ENCODE results near the gene CCDC60. TPM values are rescaled to one million over a fixed set of nuclear protein-coding genes. Genes with fewer than 3 reads are reported as not detected.

CCDC60 gene
- total RNA-seq, 4 donors from 2014 or later: not detected

DNA sequence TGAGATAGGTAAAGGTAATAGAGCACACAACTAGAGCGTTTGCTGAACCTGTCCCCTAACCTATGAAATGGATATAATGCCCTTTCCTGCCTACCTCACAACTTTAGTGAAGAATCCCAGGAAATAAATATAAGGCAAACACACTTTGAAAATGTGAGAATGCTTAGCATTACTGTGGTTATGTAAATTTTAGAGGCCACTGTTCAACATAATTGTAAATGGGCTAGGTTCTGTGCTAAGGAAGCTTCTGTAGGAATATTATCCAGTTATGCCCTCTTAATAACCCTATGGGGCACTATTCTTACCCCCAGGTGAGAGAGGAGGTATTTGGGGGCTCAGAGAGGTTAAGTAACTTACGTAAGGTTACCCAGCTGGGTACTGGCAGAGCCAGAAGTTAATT lies 166.5 kb downstream of the CCDC60 start:
- TF ChIP-seq CTCF (IDR thresholded peaks at IDR 0.05; ENCODE audit: low read depth): no peak

GRCh38 chr12:119505001-119505400 lies 170.5 kb downstream of the CCDC60 start:
- no peak for TF ChIP-seq CTCF (IDR thresholded peaks at IDR 0.05; ENCODE audit: low read depth)

- no peak for TF ChIP-seq CTCF (IDR thresholded peaks at IDR 0.05; ENCODE audit: low read depth)
Observed at GRCh38 chr12:119512772-119513497, 178.4 kb downstream of the CCDC60 start.

DNA sequence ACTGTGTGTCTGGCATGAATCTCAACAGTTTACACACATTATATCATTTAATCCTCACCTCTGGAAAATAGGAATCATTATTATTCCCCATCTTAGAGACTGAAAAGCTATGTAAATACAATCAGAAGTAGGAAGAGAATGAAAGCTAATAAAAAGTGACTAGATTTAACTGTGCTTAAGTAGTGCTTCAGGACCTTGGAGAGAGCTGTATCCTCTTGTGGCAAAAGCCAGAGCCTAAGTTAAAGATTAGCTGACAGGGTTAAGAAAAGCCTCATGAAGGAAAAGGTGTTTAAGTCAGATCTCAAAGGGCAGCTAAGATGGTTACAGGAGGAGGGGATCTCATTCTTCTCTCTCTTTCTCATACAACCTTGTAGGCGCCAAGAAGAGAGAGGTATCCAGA lies 193.7 kb downstream of the CCDC60 start:
- TF ChIP-seq CTCF (IDR thresholded peaks at IDR 0.05; ENCODE audit: low read depth): no peak

DNA sequence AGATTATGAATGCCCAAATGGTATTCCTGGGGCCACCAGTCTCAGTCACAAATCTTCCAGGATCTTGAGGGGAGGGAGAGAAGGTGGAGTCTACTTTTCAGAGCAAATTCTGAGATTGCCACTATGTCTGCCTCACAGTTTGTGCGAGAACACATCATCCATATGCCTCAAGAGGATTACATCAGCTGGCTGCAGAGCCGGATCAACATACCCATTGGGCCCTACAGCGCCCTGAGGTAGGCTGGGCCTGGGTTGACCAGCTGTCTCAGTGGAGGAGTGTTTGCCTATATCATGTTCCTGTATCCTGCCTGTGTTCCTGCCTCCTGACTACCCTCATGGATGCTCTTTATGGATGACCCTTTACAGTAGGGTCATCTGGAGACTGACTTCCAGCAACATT lies 205.9 kb downstream of the CCDC60 start:
- TF ChIP-seq CTCF (IDR thresholded peaks at IDR 0.05; ENCODE audit: low read depth): no peak

DNA sequence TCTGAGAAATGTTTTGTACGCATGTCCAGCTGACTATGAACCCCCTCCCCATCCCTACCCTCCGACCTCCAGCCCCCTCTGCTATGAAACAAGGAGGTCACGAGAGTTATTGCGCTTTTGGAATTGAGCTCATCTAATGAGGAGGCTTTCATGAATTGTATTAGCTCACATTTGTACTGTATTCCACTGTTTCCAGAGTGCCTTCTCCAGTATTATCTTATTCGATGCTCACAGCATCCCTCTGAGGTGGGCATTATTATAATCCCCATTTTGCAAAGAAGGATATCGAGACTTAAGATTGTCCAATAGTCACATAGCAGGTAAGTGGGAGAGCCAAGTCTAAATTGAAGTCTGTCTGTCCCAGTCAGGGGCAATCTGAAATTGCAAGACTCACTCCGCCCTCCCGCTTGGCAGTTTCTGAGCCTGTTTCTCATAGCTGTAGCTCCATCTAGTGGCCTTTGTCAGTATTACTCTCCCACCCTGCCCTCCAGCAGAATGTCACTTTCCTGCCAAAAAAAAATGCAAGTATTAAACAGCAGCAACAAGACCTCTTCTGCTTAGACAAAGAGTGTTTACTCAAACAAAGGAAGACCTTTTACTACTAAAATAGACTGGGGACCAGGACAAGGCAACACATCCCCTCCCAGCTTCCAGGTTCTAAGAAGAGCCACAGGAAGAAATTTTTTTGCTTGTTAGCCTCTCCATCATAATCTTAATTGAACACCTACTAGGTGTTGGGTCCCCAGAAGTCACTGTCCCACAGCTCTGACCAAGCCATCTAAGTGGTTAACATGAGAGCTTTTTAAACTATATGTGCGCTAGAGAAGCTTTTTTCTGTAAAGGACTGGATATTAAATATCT lies 210.5 kb downstream of the CCDC60 start:
- no peak for TF ChIP-seq CTCF (IDR thresholded peaks at IDR 0.05; ENCODE audit: low read depth)

DNA sequence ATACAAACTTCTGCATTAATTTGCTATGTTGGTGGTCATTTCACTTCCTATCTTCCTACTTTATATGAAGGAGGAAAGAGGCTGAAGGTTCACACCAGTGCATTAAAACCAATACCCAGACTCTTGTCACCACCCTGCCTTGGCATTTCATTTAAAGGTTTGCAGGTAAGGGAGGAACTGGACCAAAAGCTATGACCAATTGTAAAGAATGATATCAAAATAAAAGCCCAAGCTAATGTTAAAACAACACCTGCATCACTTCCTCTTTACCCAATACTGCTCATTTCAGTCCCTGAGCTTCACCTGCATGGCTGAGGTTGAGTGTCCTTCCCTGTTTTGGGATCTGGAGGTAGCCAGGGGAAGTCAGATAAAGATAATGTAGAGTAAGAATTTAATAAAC lies 211.8 kb downstream of the CCDC60 start:
- TF ChIP-seq CTCF (IDR thresholded peaks at IDR 0.05; ENCODE audit: low read depth): no peak
